DOHH2 (cell line): Measurements from ENCODE around the gene ZBTB44.

ENCODE experiments used
- CTCF ChIP-seq: fragments of 200-600 bp; sonication (generic); IDR thresholded peaks from one replicate; pipeline ENCODE4 v1.5.1; 2014; ENCODE audit warnings: antibody characterized with exemption, mild to moderate bottlenecking, low read depth, low read length; ENCODE audit not compliant: poor library complexity, severe bottlenecking
- EZH2phosphoT487 ChIP-seq: fragments of 200-600 bp; sonication (generic); IDR thresholded peaks from 2 replicates; pipeline ENCODE4 v1.6.1; 2017; ENCODE audit warnings: borderline replicate concordance, mild to moderate bottlenecking, antibody characterized with exemption, low read length, moderate library complexity, mixed read lengths

DNA sequence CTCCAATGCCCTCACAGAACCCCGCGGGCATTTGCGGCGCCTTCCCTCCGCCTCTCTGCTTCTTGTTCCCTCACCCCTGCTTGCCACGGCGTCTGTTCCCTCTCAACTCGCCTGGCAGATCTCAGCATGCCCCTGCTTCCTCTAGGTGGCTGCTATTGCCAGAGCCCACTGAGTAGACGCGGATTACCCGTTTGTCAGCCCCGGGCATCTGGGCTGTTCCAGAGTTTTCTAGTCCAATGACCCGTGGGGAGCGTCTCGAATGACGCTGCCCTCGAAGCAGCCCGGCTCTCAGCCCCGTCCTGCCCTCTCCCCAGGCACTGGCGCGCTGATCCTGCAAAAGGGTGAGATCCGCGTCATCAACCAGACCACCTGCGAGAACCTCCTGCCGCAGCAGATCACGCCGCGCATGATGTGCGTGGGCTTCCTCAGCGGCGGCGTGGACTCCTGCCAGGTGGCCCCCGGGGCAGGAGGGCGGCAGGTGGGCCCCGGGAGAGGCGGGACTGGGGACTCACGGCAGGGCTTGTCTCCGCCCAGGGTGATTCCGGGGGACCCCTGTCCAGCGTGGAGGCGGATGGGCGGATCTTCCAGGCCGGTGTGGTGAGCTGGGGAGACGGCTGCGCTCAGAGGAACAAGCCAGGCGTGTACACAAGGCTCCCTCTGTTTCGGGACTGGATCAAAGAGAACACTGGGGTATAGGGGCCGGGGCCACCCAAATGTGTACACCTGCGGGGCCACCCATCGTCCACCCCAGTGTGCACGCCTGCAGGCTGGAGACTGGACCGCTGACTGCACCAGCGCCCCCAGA is 105.4 kb downstream of the ZBTB44 start:
- TF ChIP-seq CTCF (no peak), EZH2phosphoT487 (no peak)
